Neural progenitor cell (in vitro differentiated cells): Measurements from ENCODE around the gene HNRNPLL.

Source experiments
- EZH2 ChIP-seq: fragments of 200-600 bp; sonication (generic); IDR thresholded peaks from 2 replicates; pipeline ENCODE4 v1.6.1; 2017; ENCODE audit warnings: antibody characterized with exemption, mild to moderate bottlenecking, moderate library complexity
- EZH2phosphoT487 ChIP-seq: fragments of 200-600 bp; sonication (generic); IDR thresholded peaks from 2 replicates; pipeline ENCODE4 v1.6.1; 2017; ENCODE audit warnings: antibody characterized with exemption
- TF ChIP-seq, protein P1 (sequence below): fragments of 200-600 bp; sonication (generic); IDR thresholded peaks from 2 replicates; pipeline ENCODE4 v1.5.1; 2017; ENCODE audit warnings: antibody characterized with exemption, mild to moderate bottlenecking

DNA sequence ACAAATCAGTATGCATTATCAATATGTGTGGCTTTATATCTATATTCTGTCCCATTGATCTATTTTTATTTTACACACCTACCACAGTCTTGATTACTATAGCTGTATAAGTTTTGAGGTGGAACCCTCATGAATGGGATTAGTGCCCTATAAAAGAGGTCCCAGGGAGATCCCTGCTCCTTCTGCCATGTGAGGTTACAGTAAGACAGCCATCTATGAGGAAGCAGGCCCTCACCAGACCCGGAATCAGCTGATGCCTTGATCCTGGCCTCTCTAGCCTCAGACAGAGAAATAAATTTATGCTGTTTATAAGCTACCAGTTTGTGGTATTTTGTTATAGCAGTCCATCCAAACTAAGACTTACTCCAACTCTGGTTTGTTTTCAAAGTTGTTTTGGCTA is 54.9 kb downstream of the HNRNPLL start:
- TF ChIP-seq, protein P1, sequence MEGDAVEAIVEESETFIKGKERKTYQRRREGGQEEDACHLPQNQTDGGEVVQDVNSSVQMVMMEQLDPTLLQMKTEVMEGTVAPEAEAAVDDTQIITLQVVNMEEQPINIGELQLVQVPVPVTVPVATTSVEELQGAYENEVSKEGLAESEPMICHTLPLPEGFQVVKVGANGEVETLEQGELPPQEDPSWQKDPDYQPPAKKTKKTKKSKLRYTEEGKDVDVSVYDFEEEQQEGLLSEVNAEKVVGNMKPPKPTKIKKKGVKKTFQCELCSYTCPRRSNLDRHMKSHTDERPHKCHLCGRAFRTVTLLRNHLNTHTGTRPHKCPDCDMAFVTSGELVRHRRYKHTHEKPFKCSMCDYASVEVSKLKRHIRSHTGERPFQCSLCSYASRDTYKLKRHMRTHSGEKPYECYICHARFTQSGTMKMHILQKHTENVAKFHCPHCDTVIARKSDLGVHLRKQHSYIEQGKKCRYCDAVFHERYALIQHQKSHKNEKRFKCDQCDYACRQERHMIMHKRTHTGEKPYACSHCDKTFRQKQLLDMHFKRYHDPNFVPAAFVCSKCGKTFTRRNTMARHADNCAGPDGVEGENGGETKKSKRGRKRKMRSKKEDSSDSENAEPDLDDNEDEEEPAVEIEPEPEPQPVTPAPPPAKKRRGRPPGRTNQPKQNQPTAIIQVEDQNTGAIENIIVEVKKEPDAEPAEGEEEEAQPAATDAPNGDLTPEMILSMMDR, result no peak
- no peak for TF ChIP-seq EZH2
- no peak for TF ChIP-seq EZH2phosphoT487
